Stimulated activated CD8-positive, alpha-beta memory T cell treated with anti-CD3 and anti-CD28 coated beads, Interleukin-4, amount 100 ng/mL, for 24 hours (primary cell): ENCODE data around the gene CDT1.
A peak's percentile ranks its signal among the peaks of the same experiment; 100 is the strongest.
"Not testable (repeated sequence)": the region's sequence is repeated elsewhere in the genome, so short reads cannot be mapped to it uniquely, and the experiment has no call there.

Source experiments
- DNase-seq: peaks from one replicate; pipeline ENCODE4 v3.0.0-alpha.2; 2020; ENCODE audit warnings: low read depth

CDT1 gene

GRCh38 chr16:88783391-88784073, 20.1 kb upstream of the CDT1 start:
- no peak for DNase-seq

DNA sequence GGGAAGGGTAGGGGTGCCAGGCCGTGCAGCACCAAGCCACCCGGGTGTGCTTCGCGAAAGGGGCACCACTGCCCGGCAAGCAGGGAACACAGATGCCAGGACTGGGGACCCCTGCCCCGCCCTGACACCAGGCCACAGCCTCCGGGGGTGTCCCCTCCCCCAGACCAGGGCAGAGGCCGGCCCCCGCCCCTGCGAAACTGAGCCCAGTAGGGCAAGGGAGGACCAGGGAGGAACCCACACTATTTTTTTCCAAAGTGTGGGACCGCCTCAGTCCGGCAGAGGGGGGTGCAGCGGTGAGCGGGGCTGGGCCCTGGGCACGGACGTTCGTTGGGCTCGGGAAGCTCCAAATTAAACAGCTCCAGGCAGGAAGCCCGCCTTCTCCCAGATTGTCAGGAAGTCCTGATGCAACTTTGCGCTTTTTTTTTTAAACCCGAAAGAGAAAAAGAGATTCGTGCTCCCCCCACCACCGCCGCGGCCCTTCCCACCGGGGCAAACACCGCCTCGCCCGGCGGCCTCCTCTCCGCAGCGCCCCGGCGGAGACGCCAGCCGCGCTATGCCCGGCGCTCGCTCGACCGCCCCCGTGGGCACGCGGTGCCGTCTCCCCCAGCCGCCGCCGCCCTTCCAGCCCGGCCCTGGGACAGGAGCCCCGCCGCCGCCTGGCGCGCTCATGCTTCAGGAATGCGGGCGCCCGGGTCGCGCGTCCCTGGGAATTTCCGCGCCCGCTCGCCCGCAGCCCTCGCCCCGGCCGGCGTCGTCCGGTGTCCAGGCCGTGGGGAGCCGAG, 19.3 kb upstream of the CDT1 start:
- DNase-seq = no peak

DNA sequence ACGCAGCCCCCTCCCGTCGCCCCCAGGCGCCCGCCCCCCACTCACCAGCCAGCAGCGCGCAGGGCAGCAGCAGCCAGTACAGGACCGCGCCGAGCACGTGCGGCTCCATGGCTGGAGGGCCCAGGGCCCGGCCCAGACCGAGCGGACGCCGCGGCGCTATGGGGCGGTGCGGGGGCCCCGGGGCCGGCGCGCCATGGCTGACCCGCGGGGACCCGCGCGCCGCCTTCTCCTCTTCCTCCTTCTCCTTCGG, 18.8 kb upstream of the CDT1 start:
- no peak for DNase-seq

DNA sequence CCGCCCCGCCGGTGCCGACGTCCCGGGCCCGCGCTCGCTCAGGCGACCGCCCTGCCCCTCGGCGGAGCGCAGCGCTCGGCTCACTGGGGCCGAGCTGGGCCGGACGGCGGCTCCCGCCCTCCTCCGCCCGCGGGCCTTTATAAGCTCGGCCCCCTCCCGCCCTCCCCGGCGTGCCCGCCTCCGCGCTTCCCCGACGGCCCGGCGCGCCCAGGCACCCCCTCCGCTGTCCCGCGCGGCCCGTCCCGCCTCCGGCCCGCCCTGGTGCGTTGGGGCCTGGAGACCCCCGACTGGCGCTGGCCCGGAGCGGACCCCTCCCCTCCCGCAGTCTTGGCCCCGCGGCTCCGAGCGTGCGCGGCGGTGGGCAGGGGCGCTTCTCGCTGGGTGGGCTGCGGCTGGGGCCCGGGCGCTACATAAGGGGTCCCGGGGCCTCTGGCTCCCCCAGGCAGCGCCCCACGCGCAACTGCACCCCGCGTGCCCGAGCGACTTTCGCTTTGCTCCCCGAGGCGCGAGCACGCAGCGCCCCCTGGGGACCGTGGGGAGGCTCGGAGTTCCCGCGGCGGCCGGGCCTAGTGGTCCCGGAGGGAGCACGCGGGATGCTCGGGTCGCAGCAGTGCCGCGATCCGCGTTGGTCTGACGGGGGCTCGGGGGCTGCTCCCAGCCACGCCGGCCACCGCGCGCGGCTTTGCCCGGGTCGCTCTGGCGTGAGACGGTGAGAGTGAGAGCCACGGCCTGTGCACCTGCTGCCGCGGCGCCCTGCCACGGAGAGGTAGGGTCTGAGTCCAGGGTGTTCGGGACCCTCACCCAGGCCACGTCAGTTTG, 18.3 kb upstream of the CDT1 start, which contains the start of gene PIEZO1:
Gene PIEZO1 (minus strand): TSS at position 115 of the 819 bp plus-strand sequence. CDS start 256 bp downstream, outside the sequence.
- DNase-seq = peak; percentile 62

DNA sequence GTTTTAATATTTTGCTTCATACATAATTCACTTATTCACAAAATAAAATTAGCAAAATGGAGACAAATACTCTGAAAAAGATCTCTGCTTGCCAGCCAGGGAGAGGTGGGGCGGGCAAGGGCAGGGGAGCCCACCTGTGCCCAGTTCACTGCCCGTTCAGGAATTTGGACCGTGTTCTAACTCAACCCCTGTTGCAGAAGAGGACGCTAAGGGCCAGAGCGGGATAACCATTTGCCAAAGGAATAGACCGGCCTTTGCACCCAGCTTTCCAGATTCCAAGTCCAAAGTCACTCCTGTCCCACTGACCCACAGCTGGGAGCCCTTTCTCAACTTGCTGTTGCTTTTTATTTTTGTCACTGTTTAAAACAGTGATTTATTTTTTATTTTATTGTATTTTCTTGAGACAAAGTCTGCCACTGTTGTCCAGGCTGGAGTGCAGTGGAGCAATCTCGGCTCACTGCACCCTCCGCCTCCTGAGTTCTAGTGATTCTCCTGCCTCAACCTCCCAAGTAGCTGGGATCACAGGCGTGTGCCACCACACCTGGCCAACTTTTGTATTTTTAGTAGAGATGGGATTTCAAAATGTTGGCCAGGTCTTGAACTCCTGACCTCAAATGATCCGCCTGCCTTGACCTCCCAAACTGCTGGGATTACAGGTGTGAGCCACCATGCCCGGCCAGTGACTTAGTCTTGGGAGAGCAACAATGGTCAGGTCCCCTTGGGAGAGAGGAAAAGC, 15.8 kb upstream of the CDT1 start:
- DNase-seq = no peak

- DNase-seq = not testable (repeated sequence)
Measured at GRCh38 chr16:88788749-88789148, 14.8 kb upstream of the CDT1 start.

DNA sequence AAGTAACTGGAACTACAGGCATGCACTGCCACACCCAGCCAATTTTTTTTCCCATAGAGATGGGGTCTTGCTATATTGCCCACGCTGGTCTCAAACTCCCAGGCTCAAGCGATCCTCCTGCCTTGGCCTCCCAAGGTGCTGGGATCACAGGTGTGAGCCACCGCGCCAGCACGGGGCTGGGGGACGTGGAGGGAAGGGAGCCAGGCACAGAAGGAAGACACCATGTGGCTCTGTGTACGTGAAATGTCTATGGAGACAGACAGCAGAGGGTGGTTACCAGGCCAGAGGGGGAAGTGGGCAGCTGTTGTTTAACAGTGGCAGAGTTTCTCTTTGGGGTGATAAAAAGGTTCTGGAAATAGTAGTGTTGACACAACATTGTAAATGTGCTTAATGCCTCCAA, 14.0 kb upstream of the CDT1 start:
- no peak for DNase-seq

- DNase-seq = no peak
Measured at GRCh38 chr16:88790312-88791211, 13.0 kb upstream of the CDT1 start.

DNA sequence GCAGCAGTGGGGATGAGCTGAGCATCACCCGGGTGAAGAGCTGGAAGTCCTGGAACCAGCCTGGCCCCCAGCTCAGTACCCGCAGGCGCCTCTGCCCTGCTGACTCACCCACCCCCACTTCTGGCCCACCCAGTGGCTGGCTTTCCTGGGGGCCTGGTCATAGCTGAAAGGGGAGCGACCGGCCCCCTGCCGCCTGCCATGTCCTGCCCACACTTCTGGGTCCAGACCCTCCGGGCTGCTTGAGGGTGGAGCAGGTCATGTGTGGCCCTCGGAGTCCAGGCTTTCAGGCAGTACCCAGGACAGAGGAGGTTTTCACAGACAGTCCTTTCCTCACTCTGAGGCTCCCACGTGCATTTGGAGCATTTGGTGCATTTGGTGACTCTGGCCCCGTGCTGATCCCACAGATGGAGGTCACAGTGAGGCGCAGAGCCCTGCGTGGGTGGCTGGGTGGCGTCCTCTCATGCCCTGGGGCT, 11.5 kb upstream of the CDT1 start:
- no peak for DNase-seq

- no peak for DNase-seq
Measured at GRCh38 chr16:88792668-88793250, 10.8 kb upstream of the CDT1 start.

DNA sequence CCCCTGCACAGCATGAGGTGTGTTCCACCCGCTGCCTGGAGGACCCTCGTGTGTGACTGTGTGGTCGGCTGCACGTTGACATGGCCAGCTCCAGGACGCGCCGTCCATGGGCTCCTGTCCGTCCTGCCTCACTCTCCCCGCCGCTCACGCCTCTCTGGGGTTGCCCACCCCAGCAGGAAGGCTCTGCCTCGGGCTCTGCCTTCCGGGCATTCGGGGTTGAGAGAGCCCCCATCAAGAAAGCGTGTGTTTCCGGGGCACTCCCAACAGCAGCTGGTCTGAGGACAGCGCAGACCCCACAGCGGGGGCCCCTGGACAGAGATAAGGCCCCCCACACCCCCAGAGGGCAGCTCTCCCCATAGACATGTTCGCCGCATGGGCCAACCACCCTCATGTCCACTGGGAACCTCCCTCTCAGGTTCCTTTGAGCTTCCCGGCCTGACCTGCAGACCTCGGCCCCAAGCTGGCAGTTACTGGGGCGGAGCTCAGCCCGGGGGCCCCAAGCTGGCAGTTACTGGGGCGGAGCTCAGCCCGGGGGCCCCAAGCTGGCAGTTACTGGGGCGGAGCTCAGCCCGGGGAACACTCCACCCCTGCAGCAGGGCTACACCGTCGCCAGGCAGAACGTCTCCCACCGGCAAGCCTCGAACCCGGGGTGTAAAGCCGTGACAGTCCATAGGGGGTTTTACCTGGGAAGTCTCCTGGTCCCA, 10.2 kb upstream of the CDT1 start:
- no peak for DNase-seq

- DNase-seq = no peak
Measured at GRCh38 chr16:88796278-88796677, 7.3 kb upstream of the CDT1 start.

- DNase-seq = no peak
Measured at GRCh38 chr16:88798073-88798472, 5.5 kb upstream of the CDT1 start.

- DNase-seq = no peak
Measured at GRCh38 chr16:88798772-88799455, 4.7 kb upstream of the CDT1 start.

- DNase-seq = no peak
Measured at GRCh38 chr16:88799569-88800276, 3.9 kb upstream of the CDT1 start.

DNA sequence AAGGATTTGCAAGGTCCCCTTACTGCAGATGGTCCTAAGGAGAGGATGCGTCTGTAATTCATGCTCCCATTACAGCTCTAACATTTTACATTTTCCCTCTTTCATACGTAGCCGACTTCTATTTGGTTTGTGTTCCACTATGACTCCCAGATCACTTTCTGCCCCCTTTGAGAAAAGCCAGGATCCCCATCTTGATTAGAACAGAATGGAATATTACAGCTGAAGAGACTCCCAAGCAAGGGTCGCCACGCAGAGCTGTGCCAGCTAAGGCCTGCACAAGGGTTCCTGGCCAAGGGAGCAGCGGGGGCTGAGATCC, 3.4 kb upstream of the CDT1 start:
- DNase-seq = no peak

DNA sequence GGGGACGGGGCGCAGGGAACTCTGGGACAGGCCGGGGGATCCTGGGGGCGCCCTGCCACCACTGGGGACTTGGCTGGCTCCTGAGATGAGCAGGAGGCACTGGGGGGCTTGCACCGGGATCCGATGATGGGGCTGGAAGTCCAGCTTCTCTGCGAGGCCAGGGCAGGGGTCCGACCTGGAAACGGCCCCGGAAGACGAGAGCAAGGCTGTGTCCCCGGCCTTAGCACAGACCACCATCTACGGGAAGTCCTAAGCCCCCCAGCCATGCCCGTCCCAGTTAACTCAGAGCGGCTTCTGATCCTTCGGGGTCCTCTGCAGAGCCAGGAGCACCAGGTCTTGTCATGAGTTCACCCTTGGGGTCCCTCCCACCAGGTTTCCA, 573 bp downstream of the CDT1 start:
- no peak for DNase-seq

DNA sequence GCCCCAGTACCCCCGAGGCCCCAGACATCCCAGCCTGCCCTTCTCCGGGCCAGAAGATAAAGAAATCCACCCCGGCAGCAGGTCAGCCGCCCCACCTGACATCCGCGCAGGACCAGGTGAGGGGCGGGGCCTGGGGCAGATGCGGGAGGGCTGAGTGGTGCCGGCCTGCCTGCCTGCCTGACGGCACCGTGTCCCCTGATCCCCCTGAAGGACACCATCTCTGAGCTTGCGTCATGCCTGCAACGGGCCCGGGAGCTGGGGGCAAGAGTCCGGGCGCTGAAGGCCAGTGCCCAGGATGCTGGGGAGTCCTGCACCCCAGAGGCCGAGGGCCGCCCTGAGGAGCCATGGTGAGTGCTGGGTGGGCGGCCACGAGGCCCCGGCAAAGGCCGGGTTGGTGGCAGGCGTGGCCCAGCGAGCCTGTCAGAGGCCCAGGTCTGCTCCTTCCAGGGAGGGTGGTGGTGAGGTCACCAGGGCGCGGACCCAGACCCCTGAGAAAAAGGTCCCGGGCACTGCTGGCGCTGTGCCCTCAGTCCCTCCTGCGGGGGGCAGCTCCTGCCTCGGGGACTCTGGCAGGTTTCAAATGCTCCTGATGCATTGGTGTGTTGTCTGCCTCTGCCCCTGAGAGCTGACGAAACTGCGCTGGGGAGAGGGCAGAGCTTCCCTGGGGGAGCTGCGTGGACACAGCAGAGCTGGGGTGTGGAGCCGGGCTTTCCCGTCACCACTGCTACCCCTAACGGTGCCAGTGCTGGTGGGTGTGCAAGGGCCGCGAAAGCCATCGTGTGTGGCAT, 1.2 kb downstream of the CDT1 start:
- DNase-seq = no peak
